ENCODE results near the gene APOL3.
"Not testable (repeated sequence)": the region's sequence is repeated elsewhere in the genome, so short reads cannot be mapped to it uniquely, and the experiment has no call there.

The APOL3 gene

DNA sequence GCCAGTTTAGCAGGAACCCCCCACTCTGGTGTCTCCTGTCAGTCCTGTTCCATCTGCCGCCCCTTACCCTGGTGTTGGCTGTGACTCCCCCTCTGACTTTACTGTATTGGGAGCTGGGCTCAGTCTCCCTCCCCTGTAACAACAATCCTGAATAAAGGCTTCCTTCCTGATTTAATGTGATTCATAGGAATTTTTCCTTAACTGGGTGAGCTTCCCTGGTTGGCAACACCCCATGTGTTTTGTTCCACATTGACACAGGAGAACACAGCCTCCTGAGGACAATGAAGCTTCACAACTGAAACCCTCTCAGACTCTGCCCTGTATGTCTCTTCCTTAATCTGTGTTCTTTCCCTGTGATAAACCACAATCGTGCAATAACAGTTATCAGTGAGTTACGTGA, 32.6 kb upstream of the APOL3 start:
- DNase-seq (ENCODE audit: low read depth in 2 of 2, low spot score in 1 of 2) = no peak

- DNase-seq (ENCODE audit: low read depth in 2 of 2, low spot score in 1 of 2) = no peak
Observed at GRCh38 chr22:36192542-36192941, 32.0 kb upstream of the APOL3 start.

DNA sequence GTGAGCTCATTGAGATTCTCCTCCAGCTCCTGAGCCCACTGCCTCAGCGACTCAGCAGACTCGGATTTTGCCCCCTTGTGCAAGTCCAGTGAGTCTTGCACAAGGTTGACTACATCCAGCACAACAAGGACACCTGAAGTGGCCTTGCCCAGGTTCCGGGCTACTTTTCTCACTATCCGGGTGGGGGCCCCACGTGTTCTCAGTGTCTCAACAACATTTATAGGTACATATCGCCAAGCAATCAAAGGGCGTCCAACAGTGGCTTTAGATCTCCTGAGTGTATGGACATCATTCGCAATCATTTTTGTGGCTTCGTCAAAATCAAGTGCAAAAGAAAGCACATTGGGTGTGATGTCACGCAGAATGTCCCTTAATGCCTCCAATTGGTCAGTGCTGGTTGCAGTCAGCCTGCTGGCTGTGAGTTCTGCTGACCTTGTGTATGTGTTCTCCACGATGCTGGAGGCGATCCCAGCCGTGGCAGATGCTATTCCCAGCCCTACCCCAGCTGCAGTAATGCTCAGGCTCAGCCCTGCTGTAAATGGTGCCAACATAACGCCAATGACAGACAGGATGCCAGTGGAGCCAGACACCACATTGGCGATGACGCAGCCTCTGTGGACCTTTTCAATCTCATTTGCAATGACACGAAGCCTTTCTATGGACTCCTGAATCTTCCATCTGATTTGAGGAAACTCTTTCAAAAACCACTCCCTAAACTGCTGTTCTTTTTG, 30.7 kb upstream of the APOL3 start:
- no peak for DNase-seq (ENCODE audit: low read depth in 2 of 2, low spot score in 1 of 2)

- DNase-seq (ENCODE audit: low read depth in 2 of 2, low spot score in 1 of 2) = not testable (repeated sequence)
Observed at GRCh38 chr22:36187862-36188261, 27.3 kb upstream of the APOL3 start.

DNA sequence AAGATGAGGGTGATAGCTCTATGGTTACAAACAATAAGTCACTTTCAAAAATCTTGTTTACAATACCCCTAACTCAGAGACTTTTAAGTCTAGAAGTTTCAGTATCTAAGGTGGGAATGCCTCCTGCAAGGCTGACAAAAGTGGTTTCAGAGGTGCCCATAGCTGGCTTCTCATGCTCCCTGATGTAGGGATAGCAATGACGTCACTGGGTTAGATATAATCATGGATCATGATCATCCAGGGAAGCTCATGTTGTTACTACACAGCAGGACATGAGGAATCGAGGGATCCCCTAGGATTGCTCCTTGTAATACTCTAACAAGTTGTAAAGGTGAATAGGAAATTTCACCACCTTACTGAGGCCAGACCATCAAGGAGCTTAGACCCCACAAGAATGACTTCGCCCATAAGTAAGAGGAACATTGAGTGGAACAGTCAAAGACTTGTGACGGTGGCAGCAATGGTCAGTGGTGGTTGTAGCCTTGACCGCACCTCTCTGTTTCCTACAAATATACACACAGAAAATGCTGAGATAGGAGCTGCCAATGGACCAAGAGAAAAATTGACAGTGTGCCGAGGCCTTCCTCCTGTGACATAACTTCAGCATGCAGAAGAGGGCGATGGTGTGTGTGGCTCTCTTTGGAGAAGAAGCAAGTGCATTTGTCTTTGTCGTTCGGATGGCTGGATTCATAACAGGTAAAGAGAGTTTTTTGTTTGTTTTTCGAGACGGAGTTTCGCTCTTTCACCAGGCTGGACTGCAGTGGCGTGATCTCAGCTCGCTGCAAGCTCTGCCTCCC, 25.5 kb upstream of the APOL3 start:
- no peak for DNase-seq (ENCODE audit: low read depth in 2 of 2, low spot score in 1 of 2)

DNA sequence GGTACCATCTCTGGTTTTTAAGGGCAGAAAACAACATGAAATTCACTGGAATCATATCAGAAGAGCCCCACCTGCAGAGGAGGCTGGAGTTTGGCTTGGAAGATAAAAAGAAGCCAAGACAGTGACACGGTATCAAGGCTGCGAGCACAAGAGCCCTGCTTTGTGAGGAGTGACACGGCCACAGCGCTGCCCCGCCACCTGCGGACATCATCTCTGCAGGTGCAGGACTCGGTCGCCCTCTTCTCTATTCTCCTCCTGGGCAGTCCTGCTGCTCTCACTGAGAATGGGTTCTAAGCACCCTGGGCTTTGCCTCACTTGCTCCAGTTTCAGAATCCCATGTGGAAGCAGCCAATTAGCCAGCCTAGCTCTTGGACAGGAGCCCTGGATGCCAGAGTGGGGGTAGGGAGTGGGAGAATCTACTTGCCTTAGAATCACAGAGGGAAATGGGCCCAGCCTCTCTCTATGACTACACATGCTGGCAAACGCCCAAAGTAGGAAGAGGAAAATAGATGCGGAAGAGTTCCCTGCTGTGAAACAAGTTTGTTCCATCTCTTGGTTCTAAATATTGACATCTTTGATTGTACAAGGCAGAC, 24.0 kb upstream of the APOL3 start:
- no peak for DNase-seq (ENCODE audit: low read depth in 2 of 2, low spot score in 1 of 2)

DNA sequence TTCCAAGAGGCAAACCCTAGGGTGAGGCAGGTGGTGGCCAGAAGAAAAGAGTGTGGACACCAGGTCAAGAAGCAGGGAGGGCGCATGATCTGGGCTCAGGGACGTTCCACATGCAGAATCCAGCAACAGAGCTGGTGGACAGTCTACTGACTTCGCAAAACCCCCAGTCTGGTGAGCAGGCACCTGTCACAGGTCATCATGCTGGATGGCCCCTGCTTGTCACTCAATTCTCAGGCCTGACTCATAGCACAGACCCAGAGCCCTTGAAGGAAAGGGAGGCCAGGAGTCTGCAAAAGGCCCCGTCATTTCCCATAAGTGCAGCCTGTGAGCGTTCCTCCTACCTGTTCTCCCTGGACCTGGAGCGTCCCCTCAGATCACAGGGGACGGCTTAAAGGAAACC, 22.9 kb upstream of the APOL3 start:
- DNase-seq (ENCODE audit: low read depth in 2 of 2, low spot score in 1 of 2) = no peak

DNA sequence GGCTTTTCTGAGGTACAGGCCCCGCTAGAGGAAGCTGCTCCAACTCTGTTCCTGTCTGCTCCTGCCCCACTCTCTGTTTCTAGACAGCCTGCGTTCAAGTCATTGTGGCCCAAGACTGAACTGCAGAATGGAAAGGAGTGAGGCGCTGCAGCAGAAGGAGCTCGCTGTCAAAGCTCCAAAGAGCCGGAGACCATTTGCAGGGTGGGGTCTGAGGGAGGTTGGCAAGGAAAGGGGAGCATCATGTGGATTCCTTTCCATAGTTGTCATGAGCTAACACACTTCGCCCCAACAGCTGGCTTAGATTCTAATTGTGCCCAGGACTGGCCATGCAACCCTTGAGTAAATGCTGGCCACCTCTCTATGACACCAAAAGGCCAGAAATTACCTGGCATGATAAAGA, 22.3 kb upstream of the APOL3 start:
- no peak for DNase-seq (ENCODE audit: low read depth in 2 of 2, low spot score in 1 of 2)

- no peak for DNase-seq (ENCODE audit: low read depth in 2 of 2, low spot score in 1 of 2)
Observed at GRCh38 chr22:36182056-36182455, 21.5 kb upstream of the APOL3 start.

DNA sequence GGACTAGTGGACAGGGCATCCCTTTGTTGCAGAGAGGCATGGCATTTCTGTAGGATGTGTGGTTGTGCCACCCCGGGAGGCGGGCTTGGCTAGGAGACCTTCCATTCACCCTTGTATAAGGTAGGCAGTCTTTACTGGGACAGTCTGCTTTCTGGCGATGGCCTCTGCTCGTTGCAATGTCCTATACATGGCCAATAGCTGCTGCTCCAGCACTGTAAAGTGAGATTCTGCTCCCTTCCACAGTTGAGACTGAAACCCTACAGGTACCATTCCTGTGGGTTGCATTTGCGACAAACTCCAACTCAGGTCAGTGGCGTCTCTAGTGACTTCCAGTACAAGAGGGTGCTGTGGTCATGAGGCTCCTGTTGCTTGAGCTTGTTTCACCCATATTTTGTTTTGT, 20.4 kb upstream of the APOL3 start:
- no peak for DNase-seq (ENCODE audit: low read depth in 2 of 2, low spot score in 1 of 2)

DNA sequence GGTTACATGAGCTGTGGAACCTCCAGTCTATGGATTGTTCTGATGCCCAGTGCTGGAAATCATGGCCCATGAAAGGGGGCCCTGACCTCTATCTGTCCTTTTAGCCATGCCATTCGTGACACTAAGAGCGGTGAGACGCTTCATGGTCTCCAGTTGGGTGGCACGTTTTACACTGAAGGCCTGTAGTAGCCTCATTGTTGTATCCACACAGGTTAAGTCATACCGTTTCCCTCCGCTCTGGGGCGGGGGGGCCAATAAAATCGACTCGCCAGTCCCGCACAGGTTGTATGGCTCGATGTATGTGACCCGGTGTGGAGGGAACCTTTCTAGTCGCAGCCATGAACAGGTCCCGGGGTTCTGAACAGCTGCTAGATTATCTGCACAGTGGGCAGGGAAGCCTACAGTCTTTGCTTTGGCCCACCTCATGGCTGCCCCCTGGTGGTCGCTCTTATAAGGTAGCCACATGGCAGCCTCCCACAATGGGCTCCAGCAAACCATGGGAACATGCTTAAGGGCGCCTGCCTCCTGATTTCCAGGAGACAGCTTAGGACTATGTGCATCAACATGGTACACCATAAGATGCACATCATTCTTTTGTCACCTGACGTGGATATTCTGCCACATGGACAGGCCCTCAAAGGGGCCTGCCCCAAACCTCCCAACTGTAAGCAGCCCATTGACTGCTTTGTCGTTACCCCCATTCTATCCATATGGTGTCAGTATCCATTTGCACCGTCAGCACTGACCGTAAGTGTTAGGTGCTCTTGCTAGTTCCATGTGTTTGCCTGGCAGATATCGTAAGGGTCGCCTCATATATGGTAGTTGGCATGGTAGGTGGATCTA, 19.7 kb upstream of the APOL3 start:
- peak; percentile 63 to 88 for DNase-seq (ENCODE audit: low read depth in 2 of 2, low spot score in 1 of 2)

DNA sequence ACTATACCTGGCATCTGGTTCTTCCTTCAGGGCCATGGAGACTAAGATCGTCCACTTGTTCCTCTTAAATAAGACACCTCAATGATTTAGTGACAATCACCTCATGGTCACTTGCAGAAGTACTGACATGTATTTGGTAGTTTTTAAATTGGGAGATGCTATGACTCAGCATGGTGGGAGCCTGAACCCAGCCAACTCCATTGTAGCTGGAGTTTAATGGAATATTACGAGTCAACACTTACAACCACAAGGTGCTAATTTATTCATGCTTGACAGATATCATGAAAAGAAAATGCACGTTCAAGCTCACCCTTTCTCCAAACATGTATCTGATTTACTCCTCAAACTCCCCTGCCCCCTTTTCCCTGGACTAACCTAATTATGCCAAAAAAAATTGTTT, 16.6 kb upstream of the APOL3 start:
- no peak for DNase-seq (ENCODE audit: low read depth in 2 of 2, low spot score in 1 of 2)

DNA sequence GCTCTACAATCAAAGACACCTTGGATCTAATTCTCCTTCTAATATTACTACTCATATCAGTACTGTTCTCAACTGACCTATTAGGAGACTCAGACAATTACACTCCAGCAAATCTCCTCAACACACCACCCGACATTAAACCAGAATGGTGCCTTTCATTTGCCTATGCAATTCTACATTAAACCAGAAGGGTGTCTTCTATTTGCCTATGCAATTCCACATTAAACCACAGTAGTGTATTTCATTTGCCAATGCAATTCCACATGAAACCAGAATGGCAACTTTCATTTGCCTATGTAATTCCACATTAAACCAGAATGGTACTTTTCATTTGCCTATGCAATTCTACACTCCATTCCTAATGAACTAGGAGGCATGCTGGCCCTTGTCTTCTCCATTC, 15.3 kb upstream of the APOL3 start:
- DNase-seq (ENCODE audit: low read depth in 2 of 2, low spot score in 1 of 2) = no peak

DNA sequence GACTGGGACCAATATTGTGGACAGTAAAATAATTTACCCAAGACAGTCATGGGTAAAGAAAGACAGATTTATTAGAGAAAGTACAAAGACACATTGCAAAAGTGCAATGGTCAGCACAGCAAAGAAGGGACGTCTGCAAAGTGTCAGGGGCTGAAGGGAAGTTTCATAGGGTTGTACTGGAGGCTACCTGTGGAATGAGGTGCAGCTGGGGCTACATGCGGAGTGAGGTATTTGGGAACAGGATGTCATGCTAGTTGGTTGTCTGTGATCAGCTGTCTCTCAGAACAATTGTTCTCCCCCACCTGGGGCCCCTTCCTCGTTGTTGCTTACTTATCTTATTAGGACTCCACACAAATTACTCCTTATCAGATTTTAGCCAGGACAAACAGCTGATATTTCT, 11.4 kb upstream of the APOL3 start:
- DNase-seq (ENCODE audit: low read depth in 2 of 2, low spot score in 1 of 2) = no peak

DNA sequence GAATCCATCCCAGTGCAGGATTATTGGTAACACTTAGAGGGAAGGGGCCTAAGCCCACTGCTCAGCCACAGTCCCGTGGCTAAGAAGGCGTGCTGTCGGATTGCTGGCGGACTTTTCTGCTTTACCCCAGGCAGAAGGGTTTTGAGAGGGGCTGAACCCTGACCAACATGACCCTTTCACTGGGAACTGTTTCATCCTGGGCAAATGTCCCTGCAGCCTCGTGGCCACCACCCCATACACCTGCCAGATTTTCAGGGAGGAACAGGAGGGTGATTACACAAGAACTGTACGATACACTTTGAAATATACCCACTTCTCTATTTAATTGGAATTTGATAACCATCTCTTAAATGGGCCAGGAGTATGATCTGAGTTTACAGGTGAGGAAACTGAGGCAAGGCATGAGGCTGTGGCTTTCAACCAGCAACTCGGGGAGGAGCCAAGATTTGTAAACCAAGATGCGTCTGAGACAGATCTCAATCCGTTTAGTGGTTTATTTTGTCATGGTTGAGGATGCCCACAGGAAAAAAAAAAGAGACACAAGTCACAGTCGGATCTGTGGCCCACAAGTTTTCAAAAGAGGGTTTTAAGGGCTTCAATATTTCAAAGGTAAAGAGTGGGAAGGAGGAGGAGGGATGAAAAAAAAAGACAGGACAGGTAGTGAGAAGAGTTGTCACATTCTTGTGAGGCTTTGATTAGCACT, 6.1 kb upstream of the APOL3 start:
- DNase-seq (ENCODE audit: low read depth in 2 of 2, low spot score in 1 of 2) = no peak

GRCh38 chr22:36166086-36166485, 5.5 kb upstream of the APOL3 start:
- DNase-seq (ENCODE audit: low read depth in 2 of 2, low spot score in 1 of 2) = no peak

DNA sequence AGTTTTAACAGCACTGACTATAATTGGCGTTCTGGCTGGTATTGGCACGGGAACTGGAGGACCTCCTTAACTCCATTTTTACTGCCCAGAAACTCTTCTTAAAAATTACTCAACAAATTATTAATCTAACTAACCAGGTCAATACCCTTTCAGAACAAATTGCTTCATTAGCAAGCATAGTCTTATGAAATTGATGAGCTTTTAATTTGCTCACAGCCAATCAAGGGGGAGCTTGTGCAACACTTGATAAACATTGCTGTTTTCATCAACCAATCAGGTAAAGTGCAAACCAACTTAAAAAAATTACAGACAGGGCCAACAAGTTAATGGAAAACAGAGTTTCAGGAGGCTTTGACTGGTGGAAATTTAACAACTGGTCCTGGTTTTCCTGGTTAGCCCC, 4.6 kb upstream of the APOL3 start:
- DNase-seq (ENCODE audit: low read depth in 2 of 2, low spot score in 1 of 2) = no peak

- DNase-seq (ENCODE audit: low read depth in 2 of 2, low spot score in 1 of 2) = no peak
Observed at GRCh38 chr22:36164621-36165020, 4.1 kb upstream of the APOL3 start.

DNA sequence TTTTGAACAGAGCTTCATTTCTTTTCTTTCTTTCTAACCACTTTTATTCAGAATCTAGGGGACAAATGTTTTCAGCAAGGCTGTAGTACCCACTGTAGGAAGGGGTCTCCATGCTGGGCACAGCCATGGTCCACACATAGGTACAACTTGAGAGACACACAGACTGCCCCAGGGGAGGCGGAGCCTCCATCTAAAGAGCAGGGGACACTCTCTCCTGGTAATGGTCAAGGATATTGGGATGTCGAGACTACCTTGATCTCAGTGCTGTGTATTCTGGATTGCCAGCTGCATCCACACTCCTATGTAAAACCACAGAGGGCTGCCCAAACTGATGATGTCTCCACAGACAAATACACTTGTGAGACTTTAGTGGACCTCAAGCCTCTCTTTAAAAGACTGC, 2.9 kb upstream of the APOL3 start:
- DNase-seq (ENCODE audit: low read depth in 2 of 2, low spot score in 1 of 2) = no peak

- DNase-seq (ENCODE audit: low read depth in 2 of 2, low spot score in 1 of 2) = no peak
Observed at GRCh38 chr22:36162127-36163034, 1.8 kb upstream of the APOL3 start.

Data from stimulated activated CD8-positive, alpha-beta memory T cell treated with anti-CD3 and anti-CD28 coated beads, Interleukin-4, amount 100 ng/mL, for 4 hours (primary cell).